Stimulated activated CD4-positive, alpha-beta T cell treated with anti-CD3 and anti-CD28 coated beads, Interleukin-2, amount 100 ng/mL, for 24 hours (primary cell): Measurements from ENCODE around the gene GOLGA6D.
A peak's percentile ranks its signal among the peaks of the same experiment; 100 is the strongest.
"Not testable (repeated sequence)": the region's sequence is repeated elsewhere in the genome, so short reads cannot be mapped to it uniquely, and the experiment has no call there.

Experiments
- DNase-seq, 2 donors: peaks; one replicate each; pipeline ENCODE4 v3.0.0-alpha.2; 2020

GOLGA6D gene

DNA sequence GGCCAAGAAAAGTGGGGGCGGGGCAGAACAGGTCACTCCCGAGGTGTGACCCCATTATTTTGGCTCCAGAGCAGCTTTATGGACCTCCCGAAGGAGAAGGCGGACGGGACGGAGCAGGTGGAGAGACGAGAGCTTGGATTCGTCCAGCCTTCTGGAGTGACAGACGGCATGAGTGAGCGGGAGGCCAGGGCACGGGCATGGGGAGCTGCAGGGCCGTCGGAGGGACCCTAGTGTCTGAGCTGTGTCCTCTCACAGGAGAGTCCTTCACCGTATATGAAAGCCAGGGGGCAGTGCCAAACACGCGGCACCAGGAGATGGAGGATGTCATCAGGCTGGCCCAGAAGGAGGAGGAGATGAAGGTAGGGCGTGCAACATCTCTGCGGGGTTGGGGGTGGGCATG, 11.0 kb downstream of the GOLGA6D start:
- not testable (repeated sequence) for DNase-seq

DNA sequence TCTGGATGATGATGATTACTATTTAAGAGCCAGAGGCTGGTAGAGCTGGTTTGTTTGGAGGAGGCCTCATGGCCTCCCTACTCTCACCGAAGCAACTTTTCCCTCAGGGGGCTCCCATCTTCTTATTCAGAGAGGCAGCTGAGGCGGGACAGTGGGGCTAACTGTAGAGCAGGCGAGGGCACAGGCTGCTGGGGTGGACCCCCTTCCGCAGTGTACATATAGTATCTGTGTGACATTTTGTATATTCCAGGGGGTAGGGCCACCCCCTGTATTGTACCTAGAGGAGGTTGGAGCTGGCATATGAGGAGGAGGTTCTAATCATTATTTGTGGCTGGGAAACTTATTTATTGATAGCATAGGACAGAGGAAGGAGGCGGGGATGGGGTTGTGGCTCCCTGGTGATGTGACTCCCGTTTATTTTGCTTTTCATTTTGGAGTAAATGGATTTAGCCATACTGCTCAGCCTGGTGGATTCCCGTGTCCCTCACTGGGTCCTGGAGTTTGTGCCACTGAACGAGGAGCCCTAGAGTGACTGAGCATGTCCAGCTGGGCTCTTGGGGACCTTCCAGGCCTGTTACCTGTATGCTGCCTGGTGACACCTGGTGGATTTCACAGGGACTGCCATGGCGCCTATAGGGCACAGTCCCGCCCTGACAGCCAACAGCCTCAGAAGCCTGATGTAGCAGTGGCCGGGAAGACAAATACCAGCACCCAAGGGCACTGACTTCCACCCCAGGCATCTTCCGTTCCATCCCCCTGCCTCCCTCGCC, 16.1 kb downstream of the GOLGA6D start:
- DNase-seq, result not testable (repeated sequence)

DNA sequence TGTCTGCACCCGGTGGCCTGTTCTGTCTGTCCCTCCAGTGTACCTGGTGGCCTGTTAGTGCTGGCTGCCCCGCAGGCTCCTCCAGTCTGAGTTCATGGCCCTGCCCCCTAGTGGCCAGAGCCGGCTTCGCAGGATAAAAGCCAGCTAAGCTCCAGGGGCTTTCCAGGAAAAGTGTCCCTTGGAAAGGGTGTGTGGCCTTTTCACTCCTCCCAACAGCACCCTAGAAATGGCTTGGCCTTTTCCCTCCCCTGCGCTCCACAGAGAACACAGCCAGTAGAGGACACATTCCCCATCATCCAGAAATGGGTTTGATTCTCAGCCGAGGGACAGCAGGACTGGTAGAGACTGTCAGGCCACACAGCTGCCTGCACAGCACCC, 16.7 kb downstream of the GOLGA6D start:
- DNase-seq, result peak; percentile 71 to 74

DNA sequence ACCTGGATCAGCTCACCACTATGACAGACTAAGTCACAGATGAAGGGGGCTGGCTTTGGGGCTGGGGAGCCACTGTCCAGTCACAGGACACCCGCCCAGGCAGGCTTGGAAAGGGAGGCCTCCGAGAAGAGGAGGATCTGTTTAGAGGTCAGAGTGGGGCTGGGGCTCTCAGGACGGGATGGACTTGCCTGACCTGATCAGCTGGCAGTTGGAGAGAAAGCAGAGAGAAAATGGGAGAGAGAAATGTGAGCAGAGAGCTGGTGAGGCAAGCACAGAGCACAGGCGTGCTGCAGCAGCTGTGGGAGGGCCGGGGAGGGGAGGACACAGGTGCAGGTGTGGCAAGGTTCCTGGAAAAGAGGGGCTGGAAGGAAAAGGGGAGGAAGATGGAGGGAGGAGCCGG, 17.4 kb downstream of the GOLGA6D start:
- not testable (repeated sequence) for DNase-seq

- DNase-seq, result no peak
Observed at GRCh38 chr15:75302318-75302717, 19.7 kb downstream of the GOLGA6D start.

- not testable (repeated sequence) for DNase-seq
Observed at GRCh38 chr15:75302753-75303152, 20.1 kb downstream of the GOLGA6D start.

- DNase-seq, result no peak
Observed at GRCh38 chr15:75306188-75306587, 23.6 kb downstream of the GOLGA6D start.

DNA sequence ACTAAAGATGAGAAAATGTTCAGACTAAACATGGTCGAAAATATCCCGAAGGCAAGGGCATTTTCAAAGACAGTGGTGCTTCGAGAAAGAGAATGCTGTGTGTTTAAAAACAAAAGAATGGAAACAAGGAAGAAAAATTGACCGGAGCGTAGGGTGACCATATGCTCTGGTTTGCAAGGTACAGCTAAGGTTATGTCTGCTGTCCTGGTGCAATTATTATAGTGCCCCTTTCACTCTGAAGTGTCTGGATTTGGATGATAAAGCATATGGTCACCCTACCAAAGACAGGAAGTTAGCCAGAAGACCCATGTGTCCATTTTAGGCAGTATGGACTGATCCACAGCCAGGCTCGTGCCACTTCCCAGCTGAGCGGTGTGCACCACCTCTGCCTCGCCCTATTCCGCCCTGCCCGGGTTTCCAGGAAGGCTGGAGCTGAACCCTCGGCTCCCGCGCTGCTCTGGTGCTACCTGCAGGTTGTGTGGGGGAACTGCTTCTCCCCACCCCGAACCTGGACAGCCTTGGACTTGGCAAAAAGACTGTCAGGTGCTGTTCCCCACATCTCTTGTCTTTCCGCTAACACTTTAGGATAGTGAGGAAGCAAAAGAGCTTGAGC, 25.2 kb downstream of the GOLGA6D start:
- DNase-seq, result peak in 1 of 2 donors; percentile 36

- DNase-seq, result no peak
Observed at GRCh38 chr15:75309711-75310110, 27.1 kb downstream of the GOLGA6D start.

DNA sequence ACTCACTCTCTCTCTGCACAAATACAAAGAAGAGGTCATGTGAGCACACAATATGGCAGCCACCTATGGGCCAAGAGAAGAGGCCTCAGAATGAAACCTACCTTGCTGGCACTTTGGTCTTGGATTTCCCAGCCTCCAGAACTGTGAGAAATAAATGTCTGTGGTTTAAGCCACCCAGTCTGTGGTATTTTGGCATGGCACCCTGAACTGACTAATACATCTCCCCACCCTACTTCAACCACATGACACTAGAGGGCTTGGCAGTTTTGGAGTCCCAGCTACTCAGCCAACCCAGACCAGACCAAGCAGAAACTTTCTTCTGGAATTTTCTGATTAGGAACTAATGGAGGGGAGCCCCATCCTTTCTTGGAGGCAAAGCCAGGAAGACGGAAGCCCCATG, 29.9 kb downstream of the GOLGA6D start:
- not testable (repeated sequence) for DNase-seq

DNA sequence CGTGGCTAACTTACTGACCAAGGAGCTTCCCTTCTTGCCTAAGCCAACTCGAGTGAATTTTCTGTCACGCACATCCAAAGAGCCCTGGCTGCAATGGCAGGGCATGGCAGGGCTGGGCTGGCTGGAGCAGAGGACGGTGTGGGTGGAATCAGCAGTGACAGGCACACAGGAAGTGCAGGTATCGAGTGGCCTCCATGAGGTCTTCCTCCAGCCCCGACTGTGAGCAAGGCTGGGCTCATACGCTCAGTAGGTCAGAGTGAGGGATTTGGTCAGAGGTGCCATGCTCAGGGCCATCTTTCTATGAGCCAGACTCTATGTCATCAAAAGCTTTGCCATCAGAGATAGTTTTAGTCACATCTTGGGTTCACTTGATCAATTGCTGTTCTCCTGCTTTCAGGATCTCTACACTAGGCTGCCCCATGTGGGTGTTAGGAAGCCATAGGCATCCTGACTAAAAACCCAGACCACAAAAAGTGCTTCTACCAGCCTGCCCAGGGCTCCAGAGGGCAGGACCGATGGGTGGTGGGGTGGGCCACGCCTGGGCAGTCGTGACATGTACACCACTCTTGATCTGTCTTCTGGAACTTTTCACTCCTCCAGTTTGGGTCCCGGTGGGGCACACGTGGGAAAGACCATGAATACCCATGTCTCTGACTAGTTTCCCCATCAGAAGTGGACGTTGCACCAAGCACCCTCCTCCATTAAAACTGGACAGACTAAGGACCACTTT, 30.6 kb downstream of the GOLGA6D start:
- DNase-seq, result no peak

GRCh38 chr15:75314552-75315290, 32.1 kb downstream of the GOLGA6D start:
- no peak for DNase-seq

- not testable (repeated sequence) for DNase-seq
Observed at GRCh38 chr15:75319231-75319897, 36.7 kb downstream of the GOLGA6D start.

DNA sequence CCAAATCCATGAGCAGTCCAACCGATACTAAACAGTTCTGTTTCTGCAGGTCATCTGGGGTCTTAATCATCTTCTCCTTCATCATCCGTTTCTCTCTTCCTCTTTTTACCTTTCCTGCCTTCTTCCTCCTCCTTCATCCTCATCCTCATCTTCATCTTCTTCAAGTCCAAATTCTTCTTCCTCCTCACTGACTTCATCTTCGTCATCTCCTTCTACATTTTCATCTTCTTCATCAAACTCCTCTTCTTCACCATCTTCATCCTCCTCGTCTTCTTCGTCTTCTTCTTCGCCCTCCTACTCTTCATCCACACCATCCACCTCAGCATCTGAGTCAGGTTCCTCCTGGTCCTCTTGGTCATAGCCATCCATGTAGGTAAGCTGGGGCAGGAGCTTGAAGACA, 39.1 kb downstream of the GOLGA6D start:
- DNase-seq, result no peak

GRCh38 chr15:75325922-75326321, 43.3 kb downstream of the GOLGA6D start:
- DNase-seq, result no peak

DNA sequence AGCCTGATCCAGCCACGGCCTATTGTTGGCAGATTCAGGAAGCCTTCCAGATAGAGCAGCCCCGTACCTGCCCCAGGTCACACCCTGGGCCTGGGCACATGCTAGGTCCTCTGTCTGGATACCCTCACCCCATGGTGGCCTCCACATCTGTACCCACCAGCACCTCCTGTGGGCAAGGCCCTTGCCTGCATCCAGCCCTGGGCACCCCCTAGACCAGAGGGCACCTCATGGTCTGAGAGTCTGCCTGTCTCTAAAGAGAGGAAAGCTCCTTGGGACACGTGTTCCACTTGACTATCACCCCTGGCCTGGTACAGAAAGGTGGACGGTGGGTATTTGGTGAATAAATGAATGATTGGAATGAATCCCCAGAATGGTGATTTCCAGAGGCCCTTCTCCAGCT, 44.4 kb downstream of the GOLGA6D start:
- DNase-seq, result no peak

GRCh38 chr15:75327491-75327890, 44.9 kb downstream of the GOLGA6D start:
- no peak for DNase-seq

GRCh38 chr15:75328493-75329314, 46.1 kb downstream of the GOLGA6D start:
- no peak for DNase-seq

DNA sequence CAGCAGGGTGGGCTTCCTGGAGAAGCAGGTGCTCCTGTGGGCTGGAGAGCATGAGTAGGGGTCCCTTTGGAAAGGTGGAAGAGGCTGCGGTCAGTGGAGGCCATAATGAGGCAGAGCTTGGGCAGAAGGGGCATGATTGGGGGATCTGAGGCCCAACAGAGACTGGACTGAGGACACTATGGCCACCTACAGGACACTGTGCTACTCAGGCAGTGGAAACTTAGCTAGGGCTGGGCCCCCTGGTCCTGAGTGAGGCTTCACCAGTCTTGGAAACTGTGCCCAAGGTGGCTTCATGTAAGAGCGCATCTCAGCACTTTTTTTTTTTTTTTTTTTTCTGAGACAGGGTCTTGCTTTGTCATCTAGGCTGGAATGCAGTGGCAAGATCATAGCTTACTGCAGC, 46.9 kb downstream of the GOLGA6D start:
- no peak for DNase-seq

DNA sequence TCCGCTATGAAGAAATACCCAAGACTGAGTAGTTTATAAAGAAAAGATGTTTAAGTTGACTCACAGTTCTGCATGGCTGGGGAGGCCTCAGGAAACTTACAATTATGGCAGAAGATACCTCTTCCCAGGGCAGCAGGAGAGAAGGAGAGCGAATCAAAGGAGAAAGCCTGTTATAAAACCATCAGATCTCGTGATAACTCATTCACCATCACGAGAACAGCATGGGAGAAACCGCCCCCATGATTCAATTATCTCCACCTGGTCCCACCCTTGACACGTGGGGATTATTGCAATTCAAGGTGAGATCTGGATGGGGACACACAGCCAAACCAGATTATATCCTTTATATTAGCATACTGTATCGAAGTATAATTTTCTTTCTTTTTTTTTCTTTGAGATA, 49.5 kb downstream of the GOLGA6D start:
- DNase-seq, result not testable (repeated sequence)

DNA sequence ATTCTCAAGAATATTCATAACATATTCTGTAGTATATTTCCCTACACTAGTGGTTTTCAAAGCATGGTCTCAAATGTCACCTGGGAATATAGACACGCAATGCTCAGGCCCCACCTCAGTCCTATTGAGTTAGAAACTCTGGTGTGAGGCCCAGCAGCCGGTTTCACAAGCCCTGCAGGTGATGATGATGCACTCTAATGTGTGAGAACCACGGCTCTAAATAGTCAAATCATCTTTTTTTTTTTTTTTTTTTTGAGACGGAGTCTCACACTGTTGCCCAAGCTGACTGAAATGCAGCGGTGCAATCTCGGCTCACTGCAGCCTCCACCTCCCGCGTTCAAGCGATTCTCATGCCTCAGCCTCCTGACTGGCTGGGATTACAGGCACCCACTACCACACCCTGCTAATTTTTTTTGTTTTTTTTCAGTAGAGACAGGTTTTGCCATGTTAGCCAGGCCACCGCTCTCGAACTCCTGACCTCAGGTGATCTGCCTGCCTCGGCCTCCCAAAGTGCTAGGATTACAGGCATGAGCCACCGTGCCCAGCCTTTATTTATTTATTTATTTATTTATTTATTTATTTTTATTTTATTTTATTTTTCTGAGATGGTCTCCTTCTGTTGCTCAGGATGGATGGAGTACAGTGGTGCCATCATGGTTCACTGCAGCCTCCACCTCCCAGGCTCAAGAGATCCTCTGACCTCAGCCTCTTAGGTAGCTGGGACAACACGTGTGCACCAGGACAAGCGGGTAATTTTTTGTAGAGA, 51.2 kb downstream of the GOLGA6D start:
- DNase-seq, result not testable (repeated sequence)
